Measurements from ENCODE around the gene ADH1B.

ADH1B gene

GRCh38 chr4:99301376-99302164 lies 19.6 kb downstream of the ADH1B start:
- TF ChIP-seq CTCF (IDR thresholded peaks at IDR 0.05; ENCODE audit: control insufficient read depth, extremely low read depth, insufficient read depth) = no peak
- DNase-seq (ENCODE audit: low read depth) = no peak
- H3K4me3 ChIP-seq (ENCODE audit: low read depth, low read length) = no peak overlapping the region

DNA sequence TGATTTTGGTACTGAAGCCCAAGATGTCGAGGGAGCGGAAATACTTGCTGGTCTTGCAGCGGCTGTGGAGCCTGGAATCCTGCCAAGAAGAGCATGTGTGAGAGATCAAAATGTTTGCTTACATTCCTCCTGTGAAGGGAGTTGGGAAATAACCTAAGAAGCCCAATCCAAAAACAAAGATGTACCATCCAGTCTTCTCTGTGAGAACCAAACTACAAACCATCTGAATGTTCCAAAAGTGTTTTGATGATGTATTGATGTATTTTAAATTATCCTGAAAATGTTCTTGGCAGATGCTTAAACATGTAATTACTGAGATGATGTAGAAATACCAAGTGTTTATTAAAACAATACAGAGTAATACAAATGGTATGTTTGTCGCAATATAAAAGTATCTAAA lies 20.3 kb downstream of the ADH1B start:
- DNase-seq (ENCODE audit: low read depth) = peak; percentile 66
- H3K4me3 ChIP-seq (ENCODE audit: low read depth, low read length) = no peak overlapping the region
- no peak for TF ChIP-seq CTCF (IDR thresholded peaks at IDR 0.05; ENCODE audit: control insufficient read depth, extremely low read depth, insufficient read depth)

DNA sequence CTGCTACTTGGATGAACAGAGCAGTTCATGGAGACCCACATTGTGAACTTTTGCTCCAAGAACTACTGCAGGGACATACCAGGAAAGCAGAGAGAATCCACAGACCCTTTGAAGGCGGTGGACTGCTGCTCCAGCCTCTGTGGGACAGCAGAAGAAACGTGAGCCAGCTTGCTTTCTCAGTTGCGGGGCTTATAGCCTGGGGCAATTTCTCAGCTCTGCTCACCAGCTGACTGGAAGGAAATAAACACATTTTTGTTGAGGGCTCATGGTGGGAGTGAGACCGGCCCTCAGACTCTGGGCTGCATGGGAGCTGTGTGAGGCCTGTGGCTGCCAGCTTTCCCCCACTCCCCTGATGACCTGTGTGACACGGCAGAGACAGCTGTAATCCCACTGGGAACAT lies 27.8 kb downstream of the ADH1B start:
- no peak overlapping the region for H3K4me3 ChIP-seq (ENCODE audit: low read depth, low read length)
- no peak for DNase-seq (ENCODE audit: low read depth)
- no peak for TF ChIP-seq CTCF (IDR thresholded peaks at IDR 0.05; ENCODE audit: control insufficient read depth, extremely low read depth, insufficient read depth)

DNA sequence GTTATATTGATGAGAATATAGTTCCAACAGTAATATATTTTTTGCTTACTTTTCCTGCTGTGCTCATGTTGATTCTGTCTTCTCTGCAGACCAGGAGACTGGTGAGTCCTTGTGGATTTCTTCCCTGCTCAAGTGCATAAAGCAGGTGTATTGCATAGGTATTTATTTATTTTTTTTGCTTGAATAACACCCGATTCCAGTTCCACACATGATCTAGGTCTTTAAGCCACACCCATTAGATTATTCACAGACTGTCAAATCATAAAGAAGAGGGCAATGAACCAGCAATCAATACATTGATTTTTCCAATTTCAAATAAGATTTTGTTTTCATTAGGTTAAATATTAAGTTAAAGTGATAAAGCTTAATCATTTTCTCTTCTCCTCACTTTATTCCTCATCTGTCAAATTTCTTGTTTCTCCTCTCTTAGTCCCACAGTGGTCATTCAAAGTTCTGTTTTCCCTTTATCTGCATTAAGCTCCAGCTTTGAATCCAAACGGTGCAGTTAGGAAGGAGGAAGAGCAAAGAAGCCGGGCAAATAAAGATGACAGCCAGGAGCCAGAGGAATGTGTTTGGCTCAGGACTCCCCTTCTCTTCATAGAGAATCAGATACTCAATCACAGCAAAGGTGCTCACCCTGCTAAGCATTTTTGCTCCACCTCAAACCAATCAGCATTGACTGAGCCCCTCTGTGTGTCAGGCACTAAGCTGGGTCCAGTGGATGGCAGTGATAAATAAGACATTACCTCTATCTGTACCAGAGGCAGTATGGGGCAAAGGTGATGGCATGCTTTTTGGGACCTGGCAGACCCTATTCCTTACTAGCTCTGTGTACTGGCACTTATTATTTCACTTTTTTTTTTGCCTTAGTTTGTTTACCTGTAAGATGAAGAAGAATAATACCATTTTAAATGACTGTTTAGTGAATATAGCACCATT lies 30.1 kb downstream of the ADH1B start, which contains the start of gene ADH1A:
ADH1A (minus strand) TSS at position 138 of the 939 bp plus-strand sequence; CDS start at position 67, 71 bp downstream.
- no peak for TF ChIP-seq CTCF (IDR thresholded peaks at IDR 0.05; ENCODE audit: control insufficient read depth, extremely low read depth, insufficient read depth)
- no peak within 1 kb of the TSS for H3K4me3 ChIP-seq (ENCODE audit: low read depth, low read length)

GRCh38 chr4:99285387-99285786 lies 35.8 kb downstream of the ADH1B start:
- no peak overlapping the region for H3K4me3 ChIP-seq (ENCODE audit: low read depth, low read length)
- no peak for DNase-seq (ENCODE audit: low read depth)
- TF ChIP-seq CTCF (IDR thresholded peaks at IDR 0.05; ENCODE audit: control insufficient read depth, extremely low read depth, insufficient read depth) = no peak

More for the DNA sequence above, 30.1 kb downstream of the ADH1B start, which contains the start of gene ADH1A:
- DNase-seq (ENCODE audit: low read depth) = no peak

DNA sequence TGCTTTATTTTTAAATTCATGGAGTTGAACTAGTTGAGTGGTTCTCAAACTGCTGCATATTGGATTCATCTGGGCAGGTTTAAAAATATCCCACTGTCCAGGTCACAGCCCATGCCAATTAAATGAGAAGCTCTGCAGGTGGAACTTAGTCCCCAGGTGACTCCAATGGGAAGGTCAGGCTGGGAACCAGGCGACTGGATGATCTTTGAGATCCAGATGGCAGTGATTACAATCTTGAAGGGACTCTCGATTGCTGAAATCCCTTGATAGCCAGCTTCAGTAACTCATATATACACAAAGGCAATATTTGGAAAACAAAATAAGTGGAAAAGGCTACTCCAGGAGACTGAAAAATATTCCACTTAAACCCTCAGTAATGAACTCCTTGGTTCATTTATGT lies 38.5 kb downstream of the ADH1B start:
- no peak for TF ChIP-seq CTCF (IDR thresholded peaks at IDR 0.05; ENCODE audit: control insufficient read depth, extremely low read depth, insufficient read depth)
- no peak for DNase-seq (ENCODE audit: low read depth)
- H3K4me3 ChIP-seq (ENCODE audit: low read depth, low read length) = no peak overlapping the region
